Right renal cortex interstitium (tissue), 3 donors: ENCODE data around the gene ZNF619. TPM values are rescaled to one million over a fixed set of nuclear protein-coding genes. Genes with fewer than 3 reads are reported as not detected.

Source experiments
- DNase-seq, 3 donors: peaks; one replicate each; pipeline ENCODE4 v3.0.0-alpha.2; 2013; ENCODE audit warnings: low read depth in 3 of 3, low spot score in 2 of 3
- polyA plus RNA-seq, 3 donors: library from polyadenylated mRNA; unstranded; fragments of 120-200 nt; gene quantifications; one replicate each; pipeline ENCODE4 v1.2.1, GENCODE V29; 2013; ENCODE audit not compliant: insufficient read length in 3 of 3

ZNF619 gene
- polyA plus RNA-seq, 3 donors: 7.2 to 7.6 (median 7.3) TPM

DNA sequence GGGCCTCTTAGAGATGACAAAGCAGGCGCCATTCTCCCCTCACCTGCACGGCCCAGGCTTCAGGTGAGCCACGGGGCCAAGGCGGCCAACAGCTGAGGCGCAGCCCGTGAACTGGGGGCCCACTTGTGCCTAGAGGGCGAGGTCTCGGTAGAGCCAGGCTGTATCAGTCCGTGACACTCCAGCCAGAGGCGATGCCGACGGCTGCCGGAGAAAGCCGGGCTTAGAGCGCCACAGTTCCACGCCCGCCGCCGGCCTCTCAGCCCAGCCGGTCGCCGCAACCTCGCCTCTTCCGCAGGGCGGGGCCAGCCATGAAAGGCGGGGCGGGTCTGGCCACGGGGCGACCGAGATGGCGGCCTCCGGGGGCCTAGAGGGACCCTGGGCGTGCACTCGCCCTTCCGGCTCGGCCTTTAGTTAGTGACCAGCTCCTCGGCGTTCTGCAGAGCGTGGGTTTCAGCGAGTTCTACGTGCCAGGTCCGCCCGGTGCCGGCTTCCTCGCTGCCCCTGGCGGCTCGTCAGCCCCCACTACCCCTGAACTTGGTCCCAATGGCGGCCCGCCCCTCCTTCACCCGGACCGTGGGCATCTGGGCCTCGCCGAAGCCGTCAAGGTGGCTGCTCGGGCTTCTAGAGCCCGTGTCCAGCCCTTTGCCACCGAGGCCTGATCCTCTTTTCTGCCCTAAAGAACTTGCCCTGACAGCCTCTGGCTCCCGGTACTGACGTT lies 47.8 kb downstream of the ZNF619 start, which contains the start of gene ZNF621:
TSS of gene ZNF621 (plus strand) at position 393 of the 718 bp plus-strand sequence. CDS start 881 bp downstream, outside the sequence.
- peak; percentile 53 to 72 (median 67) for DNase-seq

DNA sequence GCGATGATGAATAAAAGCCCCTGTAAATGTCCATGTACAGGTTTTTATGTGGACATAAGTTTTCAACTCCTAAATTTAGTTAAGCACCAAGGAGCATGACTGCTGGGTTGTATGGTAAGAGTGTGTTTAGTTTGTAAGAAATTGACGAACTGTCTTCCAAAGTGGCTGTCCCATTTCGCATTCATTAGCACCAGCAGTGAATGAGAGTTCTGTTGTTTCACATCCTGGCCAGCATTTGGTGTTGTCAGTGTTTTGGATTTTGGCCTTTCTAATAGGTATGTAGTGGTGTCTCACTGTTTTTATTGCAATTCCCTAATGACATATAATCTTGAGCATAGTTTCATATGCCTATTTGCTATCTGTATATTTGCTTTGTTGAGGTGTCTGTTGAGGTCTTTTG lies 51.5 kb downstream of the ZNF619 start:
- DNase-seq: no peak

DNA sequence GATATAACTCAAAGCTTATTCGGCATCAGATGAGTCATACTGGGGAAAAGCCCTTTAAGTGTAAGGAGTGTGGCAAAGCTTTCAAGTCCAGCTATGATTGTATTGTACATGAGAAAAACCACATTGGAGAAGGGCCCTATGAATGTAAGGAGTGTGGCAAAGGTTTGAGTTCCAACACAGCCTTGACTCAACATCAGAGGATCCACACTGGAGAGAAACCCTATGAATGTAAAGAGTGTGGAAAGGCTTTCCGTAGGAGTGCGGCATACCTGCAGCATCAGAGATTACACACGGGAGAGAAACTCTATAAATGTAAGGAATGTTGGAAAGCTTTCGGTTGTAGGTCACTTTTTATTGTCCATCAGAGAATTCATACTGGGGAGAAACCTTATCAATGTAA lies 55.3 kb downstream of the ZNF619 start:
- no peak for DNase-seq

- no peak for DNase-seq
Observed at GRCh38 chr3:40534283-40534682, 57.4 kb downstream of the ZNF619 start.

Other genes with a start within 250 kb of the ZNF619 start
- gene EIF1B, start 167.4 kb upstream of the ZNF619 start, polyA plus RNA-seq: 100 to 1,000 TPM; 125 to 133 (median 125) TPM
- 1 to 10 TPM; 1.8 to 2.2 (median 1.9) TPM for gene ENTPD3, start 89.9 kb upstream of the ZNF619 start, polyA plus RNA-seq
- 1,000 to 10,000 TPM; 1,850 to 1,900 (median 1,876) TPM for gene RPL14, start 19.8 kb upstream of the ZNF619 start, polyA plus RNA-seq
- 10 to 100 TPM in 2 of 3 donors, 1 to 10 TPM in 1; 9.6 to 11.0 (median 10.6) TPM for gene ZNF620, start 28.9 kb downstream of the ZNF619 start, polyA plus RNA-seq
- 10 to 100 TPM; 22.9 to 24.8 (median 23.5) TPM for gene ZNF621, start 47.8 kb downstream of the ZNF619 start, polyA plus RNA-seq